Rectal smooth muscle tissue (tissue), 1 donor: ENCODE measurements around the gene AKAP6.

Experiments used
- H3K27ac ChIP-seq: one replicate; pipeline ENCODE4 v1.7.0; 2013; ENCODE audit warnings: low read depth, low read length, inconsistent platforms
- H3K27me3 ChIP-seq: one replicate; pipeline ENCODE4 v1.7.0; 2013; ENCODE audit warnings: low read length; ENCODE audit not compliant: control insufficient read depth, insufficient read depth
- H3K36me3 ChIP-seq: one replicate; pipeline ENCODE4 v1.7.0; 2013; ENCODE audit warnings: low read length; ENCODE audit not compliant: control insufficient read depth, insufficient read depth
- H3K4me1 ChIP-seq: one replicate; pipeline ENCODE4 v1.7.0; 2013; ENCODE audit warnings: low read length; ENCODE audit not compliant: control insufficient read depth, insufficient read depth
- H3K4me3 ChIP-seq: one replicate; pipeline ENCODE4 v1.7.0; 2013; ENCODE audit warnings: low read length
- H3K9ac ChIP-seq: one replicate; pipeline ENCODE4 v1.7.0; 2013; ENCODE audit warnings: low read length

AKAP6 gene

GRCh38 chr14:32678088-32678487 lies 349.0 kb downstream of the AKAP6 start:
- no peaks in the 10 kb centered on the region for H3K4me1 ChIP-seq

DNA sequence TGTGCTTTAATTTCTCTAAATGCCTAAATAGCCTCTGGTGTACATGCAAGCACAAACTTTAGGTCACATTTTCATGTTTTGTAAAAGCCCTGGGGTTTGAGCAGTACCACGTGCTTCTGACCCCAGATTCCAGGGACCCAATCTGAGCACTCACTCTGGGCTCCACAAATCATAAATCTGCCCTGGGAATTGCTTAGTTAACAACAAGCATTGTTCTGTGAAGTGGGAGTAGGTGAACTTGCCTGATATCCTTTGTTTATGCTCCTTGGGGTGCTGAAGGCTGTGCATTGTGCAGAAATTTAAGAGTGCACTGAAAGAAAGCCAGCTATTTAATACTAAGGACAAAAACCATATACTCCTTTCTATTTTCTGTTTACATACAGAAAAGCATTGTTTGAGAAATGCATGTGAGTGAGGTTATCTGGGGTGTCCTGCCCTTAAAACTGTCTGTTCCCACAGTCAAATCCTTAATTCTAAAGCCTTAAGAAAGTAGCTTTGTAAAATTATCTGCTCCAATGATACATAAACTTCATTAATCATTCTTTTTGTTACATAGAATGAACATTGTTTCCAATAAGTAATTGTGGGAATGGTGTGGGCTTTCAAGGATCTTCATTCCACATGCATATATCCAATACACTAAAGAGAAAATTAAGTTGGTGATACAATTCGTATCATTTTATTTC lies 351.0 kb downstream of the AKAP6 start:
- no peak overlapping the region for H3K9ac ChIP-seq
- H3K4me3 ChIP-seq: no peak overlapping the region
- H3K36me3 ChIP-seq: no peaks in the 10 kb centered on the region
- H3K27me3 ChIP-seq: no peaks in the 10 kb centered on the region
- H3K27ac ChIP-seq: no peak overlapping the region
- no peaks in the 10 kb centered on the region for H3K4me1 ChIP-seq

More at GRCh38 chr14:32678088-32678487, 349.0 kb downstream of the AKAP6 start:
- Histone ChIP-seq H3K4me3 (no peak overlapping the region), H3K27ac (no peak overlapping the region), H3K36me3 (no peaks in the 10 kb centered on the region), H3K27me3 (no peaks in the 10 kb centered on the region), H3K9ac (no peak overlapping the region)

DNA sequence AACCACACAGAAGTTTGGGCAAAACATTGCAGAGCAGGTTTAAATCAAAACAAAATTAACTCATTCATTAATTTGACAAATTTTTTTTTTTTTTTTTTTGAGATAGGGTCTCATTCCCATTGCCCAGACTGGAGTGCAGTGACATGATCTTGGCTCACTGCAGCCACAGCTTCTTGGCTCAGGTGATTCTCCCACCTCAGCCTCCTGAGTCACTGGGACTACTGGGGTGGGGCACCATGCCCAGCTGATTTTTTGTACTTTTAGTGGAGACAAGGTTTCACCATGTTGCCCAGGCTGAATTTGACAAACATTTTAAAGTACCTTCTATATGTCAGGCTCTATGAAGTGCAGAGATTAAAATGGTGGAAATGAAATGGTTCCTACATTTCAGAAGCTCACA lies 352.5 kb downstream of the AKAP6 start:
- Histone ChIP-seq H3K9ac (no peak overlapping the region), H3K27ac (no peak overlapping the region), H3K36me3 (no peaks in the 10 kb centered on the region), H3K4me3 (no peak overlapping the region), H3K27me3 (no peaks in the 10 kb centered on the region), H3K4me1 (no peaks in the 10 kb centered on the region)

- no peaks in the 10 kb centered on the region for H3K4me1 ChIP-seq
- no peak overlapping the region for H3K27ac ChIP-seq
- H3K4me3 ChIP-seq: no peak overlapping the region
- no peaks in the 10 kb centered on the region for H3K27me3 ChIP-seq
- H3K36me3 ChIP-seq: no peaks in the 10 kb centered on the region
- H3K9ac ChIP-seq: no peak overlapping the region
Measured at GRCh38 chr14:32682214-32682613, 353.1 kb downstream of the AKAP6 start.

- H3K4me3 ChIP-seq: no peak overlapping the region
- no peaks in the 10 kb centered on the region for H3K27me3 ChIP-seq
- H3K36me3 ChIP-seq: no peaks in the 10 kb centered on the region
- no peak overlapping the region for H3K27ac ChIP-seq
- H3K4me1 ChIP-seq: no peaks in the 10 kb centered on the region
- no peak overlapping the region for H3K9ac ChIP-seq
Measured at GRCh38 chr14:32683679-32684078, 354.6 kb downstream of the AKAP6 start.

DNA sequence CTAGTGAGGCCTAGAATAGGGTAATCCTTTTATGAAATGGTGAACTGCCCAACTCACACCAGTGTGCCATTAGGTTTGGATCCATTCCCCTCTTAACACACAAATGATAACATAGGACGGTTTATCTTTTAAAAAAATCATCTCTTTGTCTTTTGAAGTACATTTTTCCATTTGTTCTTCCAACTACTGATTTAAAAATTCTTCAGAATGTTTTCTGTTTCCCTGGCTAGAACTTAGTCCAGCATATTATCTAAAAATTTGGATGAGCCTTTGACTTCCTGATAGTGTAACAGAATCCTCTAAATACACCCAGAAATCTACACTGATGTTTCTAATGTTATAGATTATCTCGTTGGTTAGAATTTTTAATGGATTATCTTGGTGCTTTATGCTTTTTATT lies 359.8 kb downstream of the AKAP6 start:
- H3K4me1 ChIP-seq: no peaks in the 10 kb centered on the region
- no peak overlapping the region for H3K27ac ChIP-seq
- no peaks in the 10 kb centered on the region for H3K36me3 ChIP-seq
- no peak overlapping the region for H3K9ac ChIP-seq
- H3K27me3 ChIP-seq: no peaks in the 10 kb centered on the region
- H3K4me3 ChIP-seq: no peak overlapping the region

DNA sequence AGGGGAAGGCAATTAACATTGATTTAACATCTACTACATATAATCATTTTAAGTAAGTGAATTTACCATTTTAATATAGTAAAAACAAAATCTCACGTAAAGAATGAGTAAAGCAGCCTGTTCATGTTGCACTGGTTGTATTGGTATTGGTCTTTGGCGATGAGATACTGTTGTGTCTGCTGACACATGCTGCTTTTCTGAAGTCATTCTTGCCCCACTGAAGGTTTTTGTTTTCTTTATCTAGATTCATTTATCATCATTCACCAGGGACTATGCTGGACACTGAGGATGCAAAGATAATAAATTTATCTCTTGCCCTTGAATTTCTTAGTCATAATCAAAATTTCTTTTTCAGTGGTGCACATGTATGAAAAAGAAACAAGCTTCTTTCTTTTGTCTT lies 363.3 kb downstream of the AKAP6 start:
- Histone ChIP-seq H3K4me1 (no peaks in the 10 kb centered on the region), H3K4me3 (no peak overlapping the region), H3K27me3 (no peaks in the 10 kb centered on the region), H3K27ac (no peak overlapping the region), H3K9ac (no peak overlapping the region), H3K36me3 (no peaks in the 10 kb centered on the region)

DNA sequence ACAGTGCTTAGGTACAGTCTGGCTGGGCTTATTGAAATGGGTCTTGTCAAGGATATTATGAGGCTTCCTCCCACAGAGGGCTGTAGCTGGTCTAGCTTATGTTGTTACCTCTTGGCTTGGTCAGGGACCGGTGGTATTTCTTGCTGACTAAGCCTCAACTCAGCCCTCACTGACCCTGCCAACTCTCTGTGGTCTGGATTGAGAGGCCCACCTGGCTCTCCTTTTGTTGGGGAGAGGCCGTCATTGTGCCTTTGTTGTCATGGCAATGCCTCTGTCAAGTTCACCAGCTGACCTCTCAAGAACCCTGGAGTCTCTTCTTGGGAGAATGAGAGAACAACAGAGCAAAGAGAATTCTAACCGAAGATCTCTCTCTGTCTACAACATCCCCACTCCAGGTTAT lies 364.0 kb downstream of the AKAP6 start:
- H3K4me1 ChIP-seq: no peaks in the 10 kb centered on the region
- H3K9ac ChIP-seq: no peak overlapping the region
- H3K27ac ChIP-seq: no peak overlapping the region
- no peaks in the 10 kb centered on the region for H3K27me3 ChIP-seq
- no peak overlapping the region for H3K4me3 ChIP-seq
- H3K36me3 ChIP-seq: no peaks in the 10 kb centered on the region

- Histone ChIP-seq H3K36me3 (no peaks in the 10 kb centered on the region), H3K4me1 (no peaks in the 10 kb centered on the region), H3K27me3 (no peaks in the 10 kb centered on the region), H3K9ac (no peak overlapping the region), H3K4me3 (no peak overlapping the region), H3K27ac (no peak overlapping the region)
Measured at GRCh38 chr14:32694795-32695449, 365.8 kb downstream of the AKAP6 start.

GRCh38 chr14:32696325-32697091 lies 367.4 kb downstream of the AKAP6 start:
- Histone ChIP-seq H3K4me3 (no peak overlapping the region), H3K36me3 (no peaks in the 10 kb centered on the region)

DNA sequence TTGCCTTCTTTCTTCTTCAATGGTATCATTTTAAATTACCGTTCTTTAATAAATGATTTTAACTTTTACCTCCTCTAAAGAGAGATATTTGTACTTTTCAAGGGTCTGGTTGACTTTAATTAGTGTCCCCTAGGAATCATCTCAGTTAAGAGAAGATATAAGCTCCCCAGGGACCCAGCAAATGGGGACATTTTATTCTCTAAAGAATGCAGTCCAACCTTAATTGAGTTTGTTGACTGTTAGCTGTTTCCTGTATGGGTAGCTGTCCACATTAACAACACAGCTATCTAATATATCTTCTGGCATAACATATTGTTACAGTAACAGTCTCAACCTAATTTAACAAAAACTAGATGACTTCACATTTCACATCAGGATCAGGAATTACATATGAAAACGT lies 368.0 kb downstream of the AKAP6 start:
- no peak overlapping the region for H3K9ac ChIP-seq
- no peaks in the 10 kb centered on the region for H3K27me3 ChIP-seq
- no peak overlapping the region for H3K27ac ChIP-seq
- H3K36me3 ChIP-seq: no peaks in the 10 kb centered on the region
- H3K4me1 ChIP-seq: peaks cover 4% of the 10 kb centered on the region
- no peak overlapping the region for H3K4me3 ChIP-seq

More at GRCh38 chr14:32696325-32697091, 367.4 kb downstream of the AKAP6 start:
- no peak overlapping the region for H3K27ac ChIP-seq
- H3K4me1 ChIP-seq: no peaks in the 10 kb centered on the region
- H3K9ac ChIP-seq: no peak overlapping the region
- no peaks in the 10 kb centered on the region for H3K27me3 ChIP-seq

DNA sequence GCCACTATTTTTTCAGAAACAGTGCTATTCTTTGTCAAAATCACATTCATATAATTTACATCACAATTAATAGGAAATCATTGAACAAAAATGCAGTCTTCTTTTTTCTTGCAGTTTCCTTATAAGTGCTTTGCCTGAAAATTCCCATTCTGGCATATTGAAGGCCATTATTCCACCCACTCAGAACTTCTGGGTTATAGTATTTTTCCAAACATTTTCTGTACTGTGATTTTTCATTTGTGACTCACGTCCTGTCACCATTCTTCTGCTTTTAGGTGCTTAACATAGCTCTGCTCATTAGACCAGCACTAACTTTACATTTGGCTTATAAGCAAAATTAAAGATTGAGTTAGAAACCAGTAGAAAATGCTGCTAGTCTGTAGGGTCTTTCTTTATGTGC lies 368.6 kb downstream of the AKAP6 start:
- Histone ChIP-seq H3K36me3 (no peaks in the 10 kb centered on the region), H3K27ac (no peak overlapping the region), H3K4me3 (no peak overlapping the region), H3K4me1 (peaks cover 9% of the 10 kb centered on the region), H3K9ac (no peak overlapping the region), H3K27me3 (no peaks in the 10 kb centered on the region)
